ENCODE data around the gene MDM4.
"Not testable (repeated sequence)": the region's sequence is repeated elsewhere in the genome, so short reads cannot be mapped to it uniquely, and the experiment has no call there.

MDM4 gene

GRCh38 chr1:204478172-204478899 lies 37.9 kb upstream of the MDM4 start:
- in situ Hi-C loops (cut with HindIII; ENCODE audit: low sequenced_read_pairs) = no loop called here

GRCh38 chr1:204478921-204479320 lies 37.3 kb upstream of the MDM4 start:
- DNase-seq (ENCODE audit: low read depth) = no peak
- TF ChIP-seq CTCF (IDR thresholded peaks at IDR 0.05; ENCODE audit: low read depth, low read length, missing control alignments) = no peak
- in situ Hi-C loops (cut with HindIII; ENCODE audit: low sequenced_read_pairs) = no loop called here
- H3K4me3 ChIP-seq (ENCODE audit: low read depth, low read length) = no peak overlapping the region

More at GRCh38 chr1:204478172-204478899, 37.9 kb upstream of the MDM4 start:
- H3K4me3 ChIP-seq (ENCODE audit: low read depth, low read length) = no peak overlapping the region
- DNase-seq (ENCODE audit: low read depth) = no peak
- no peak for TF ChIP-seq CTCF (IDR thresholded peaks at IDR 0.05; ENCODE audit: low read depth, low read length, missing control alignments)

- no peak for TF ChIP-seq CTCF (IDR thresholded peaks at IDR 0.05; ENCODE audit: low read depth, low read length, missing control alignments)
- DNase-seq (ENCODE audit: low read depth) = no peak
- no peak overlapping the region for H3K4me3 ChIP-seq (ENCODE audit: low read depth, low read length)
- in situ Hi-C loops (cut with HindIII; ENCODE audit: low sequenced_read_pairs) = no loop called here
Measured at GRCh38 chr1:204479387-204480136, 36.6 kb upstream of the MDM4 start.

GRCh38 chr1:204480515-204480914 lies 35.7 kb upstream of the MDM4 start:
- in situ Hi-C loops (cut with HindIII; ENCODE audit: low sequenced_read_pairs) = no loop called here
- H3K4me3 ChIP-seq (ENCODE audit: low read depth, low read length) = no peak overlapping the region
- TF ChIP-seq CTCF (IDR thresholded peaks at IDR 0.05; ENCODE audit: low read depth, low read length, missing control alignments) = no peak
- no peak for DNase-seq (ENCODE audit: low read depth)

GRCh38 chr1:204483791-204484190 lies 32.4 kb upstream of the MDM4 start:
- H3K4me3 ChIP-seq (ENCODE audit: low read depth, low read length) = no peak overlapping the region
- no peak for TF ChIP-seq CTCF (IDR thresholded peaks at IDR 0.05; ENCODE audit: low read depth, low read length, missing control alignments)
- in situ Hi-C loops (cut with HindIII; ENCODE audit: low sequenced_read_pairs) = no loop called here
- no peak for DNase-seq (ENCODE audit: low read depth)

GRCh38 chr1:204486513-204487255 lies 29.5 kb upstream of the MDM4 start:
- not testable (repeated sequence) for DNase-seq (ENCODE audit: low read depth)

More at GRCh38 chr1:204486513-204487255, 29.5 kb upstream of the MDM4 start:
- not testable (repeated sequence) for H3K4me3 ChIP-seq (ENCODE audit: low read depth, low read length)
- in situ Hi-C loops (cut with HindIII; ENCODE audit: low sequenced_read_pairs) = loop anchor here (5.0 kb wide), 1 partner anchor 44 kb away; no protein-coding TSS in a partner anchor

Data from astrocyte of the cerebellum (primary cell).